GM19023 (cell line): Measurements from ENCODE around the gene MMS19.
A peak's percentile ranks its signal among the peaks of the same experiment; 100 is the strongest.
"Not testable (repeated sequence)": the region's sequence is repeated elsewhere in the genome, so short reads cannot be mapped to it uniquely, and the experiment has no call there.

ENCODE experiments used
- ATAC-seq: cut with Tn5 transposase; IDR thresholded peaks from one replicate; pipeline ENCODE4 v1.9.1; 2021; ENCODE audit warnings: mild to moderate bottlenecking, moderate library complexity; ENCODE audit not compliant: unreplicated experiment

MMS19 gene

GRCh38 chr10:97427571-97428179 is 70.5 kb downstream of the MMS19 start:
- no peak for ATAC-seq

DNA sequence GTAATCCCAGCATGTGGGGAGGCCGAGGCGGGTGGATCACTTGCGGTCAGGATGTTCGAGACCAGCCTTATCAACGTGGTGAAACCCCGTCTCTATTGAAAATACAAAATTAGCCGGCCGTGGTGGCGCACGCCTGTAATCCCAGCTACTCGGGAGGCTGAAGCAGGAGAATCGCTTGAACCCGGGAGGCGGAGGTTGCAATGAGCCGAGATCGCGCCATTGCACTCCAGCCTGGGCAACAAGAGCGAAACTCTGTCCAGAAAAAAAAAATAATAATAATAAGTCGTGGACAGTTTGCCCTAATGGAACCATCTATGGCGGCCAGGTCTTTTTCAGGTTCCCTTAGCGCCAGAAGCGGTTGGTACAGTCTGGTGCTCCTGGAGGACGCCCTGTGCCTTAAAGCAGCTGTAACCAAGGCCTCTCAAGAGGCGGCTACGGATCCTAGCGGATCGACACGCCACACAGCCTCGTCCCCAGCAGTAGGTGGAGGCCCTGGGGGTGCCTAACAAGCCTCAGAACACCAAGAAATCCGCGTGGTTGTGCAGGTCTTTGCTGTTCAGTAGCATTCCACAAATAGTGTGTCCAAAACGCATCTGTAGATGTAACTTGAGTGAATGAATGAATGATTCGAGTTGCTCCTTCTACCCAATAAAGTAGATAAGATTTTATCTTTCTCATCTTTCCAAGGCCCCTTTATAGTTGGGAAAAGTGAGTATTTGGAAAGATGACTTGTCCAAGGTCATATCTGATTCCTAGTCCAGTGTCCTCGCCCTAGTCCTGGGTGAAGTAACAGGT is 71.2 kb downstream of the MMS19 start:
- no peak for ATAC-seq

DNA sequence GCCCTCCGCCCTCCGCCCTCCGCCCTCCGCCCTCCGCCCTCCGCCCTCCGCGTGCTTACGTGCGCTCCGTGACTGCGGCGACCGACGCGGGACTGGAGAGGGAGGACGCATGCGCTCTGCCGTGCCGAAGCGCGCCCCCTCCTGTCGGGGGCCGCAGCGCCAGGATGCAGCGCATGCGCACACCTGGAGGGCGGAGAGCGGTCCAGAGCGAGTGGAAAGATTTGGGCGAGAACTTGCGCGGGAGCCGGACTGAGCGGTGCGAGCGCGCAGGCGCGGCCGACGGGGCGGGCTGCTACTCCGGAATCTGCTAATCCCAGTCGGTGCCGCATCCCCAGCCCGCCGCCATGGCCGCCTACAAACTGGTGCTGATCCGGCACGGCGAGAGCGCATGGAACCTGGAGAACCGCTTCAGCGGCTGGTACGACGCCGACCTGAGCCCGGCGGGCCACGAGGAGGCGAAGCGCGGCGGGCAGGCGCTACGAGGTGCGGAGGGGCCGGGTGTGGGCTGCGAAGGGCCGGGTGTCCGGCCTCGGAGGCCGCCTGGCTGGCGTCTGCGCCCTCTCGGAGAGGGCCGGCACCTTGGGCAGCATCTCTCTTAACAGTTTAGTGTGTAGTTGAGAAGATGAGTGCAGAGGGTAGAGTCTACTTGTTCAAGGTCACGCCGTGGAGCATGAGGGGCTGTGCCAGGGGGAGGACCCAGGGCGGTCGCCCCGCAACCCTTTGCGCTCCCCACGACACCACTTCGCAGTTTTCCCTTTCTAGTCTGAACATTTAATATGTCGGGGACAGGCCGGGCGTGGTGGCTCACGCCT is 72.1 kb downstream of the MMS19 start, which contains the start of gene PGAM1:
TSS of gene PGAM1 (plus strand) at position 228 of the 812 bp plus-strand sequence. CDS start at position 345, 117 bp downstream.
- ATAC-seq, result peak; percentile 88

DNA sequence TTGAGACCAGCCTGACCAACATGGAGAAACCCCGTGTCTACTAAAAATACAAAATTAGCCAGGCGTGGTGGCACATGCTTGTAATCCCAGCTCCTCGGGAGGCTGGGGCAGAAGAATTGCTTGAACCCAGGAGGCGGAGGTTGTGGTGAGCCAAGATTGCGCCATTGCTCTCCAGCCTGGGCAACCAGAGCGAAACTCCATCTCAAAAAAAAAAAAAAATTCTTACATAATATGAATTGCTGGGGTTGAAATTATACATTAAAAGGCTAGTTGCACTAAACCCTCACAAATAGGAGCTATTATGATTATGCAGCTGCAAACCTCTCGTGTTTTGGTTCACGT is 74.5 kb downstream of the MMS19 start:
- not testable (repeated sequence) for ATAC-seq

GRCh38 chr10:97416565-97416964 is 81.7 kb downstream of the MMS19 start:
- no peak for ATAC-seq

- ATAC-seq, result no peak
These were observed 85.3 kb downstream of the MMS19 start for GRCh38 chr10:97412891-97413304.

DNA sequence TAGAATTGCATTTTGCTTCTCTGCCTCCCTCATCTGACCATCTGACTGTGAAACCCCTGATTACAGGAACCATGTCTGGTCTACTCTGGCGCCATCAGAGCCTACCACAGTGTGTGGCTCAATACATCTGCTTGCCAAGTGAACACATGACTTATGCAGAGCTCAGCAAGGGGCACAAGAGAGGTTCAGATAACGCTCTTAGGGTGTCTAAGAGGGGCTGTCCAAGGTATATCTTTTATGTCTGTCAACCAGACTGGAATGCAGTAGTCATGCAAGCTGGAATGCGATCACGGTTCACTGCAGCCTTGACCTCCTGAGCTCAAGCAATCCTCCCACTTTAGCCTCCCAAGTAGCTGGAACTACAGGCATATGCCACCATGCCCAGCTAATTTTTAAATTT is 86.8 kb downstream of the MMS19 start:
- ATAC-seq, result no peak

DNA sequence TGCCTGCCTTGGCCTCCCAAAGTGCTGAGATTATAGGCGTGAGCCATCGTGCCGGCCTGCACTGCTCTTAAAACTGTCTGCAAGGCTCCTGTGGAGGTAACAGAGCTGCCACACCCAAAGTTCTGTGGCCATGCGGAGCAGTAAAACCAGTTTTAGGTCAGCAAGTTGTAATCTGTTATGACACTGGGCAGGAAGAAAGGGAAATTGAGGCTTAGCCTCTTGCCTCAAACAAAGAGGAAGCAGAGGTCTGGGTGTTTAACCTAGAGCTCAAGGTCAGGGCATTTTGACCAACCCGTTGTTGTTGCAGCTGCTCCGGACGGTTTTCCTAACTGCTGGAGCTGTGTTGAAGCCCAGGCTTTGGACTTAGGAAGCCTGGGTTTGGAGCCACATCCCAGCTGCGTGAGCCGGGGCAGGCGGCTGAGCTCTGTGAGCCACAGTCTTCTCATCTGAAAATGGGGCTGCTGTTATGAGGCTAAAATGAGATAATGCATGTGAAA is 89.7 kb downstream of the MMS19 start:
- no peak for ATAC-seq
